Measurements from ENCODE around the gene TMPRSS7.

Gene TMPRSS7

DNA sequence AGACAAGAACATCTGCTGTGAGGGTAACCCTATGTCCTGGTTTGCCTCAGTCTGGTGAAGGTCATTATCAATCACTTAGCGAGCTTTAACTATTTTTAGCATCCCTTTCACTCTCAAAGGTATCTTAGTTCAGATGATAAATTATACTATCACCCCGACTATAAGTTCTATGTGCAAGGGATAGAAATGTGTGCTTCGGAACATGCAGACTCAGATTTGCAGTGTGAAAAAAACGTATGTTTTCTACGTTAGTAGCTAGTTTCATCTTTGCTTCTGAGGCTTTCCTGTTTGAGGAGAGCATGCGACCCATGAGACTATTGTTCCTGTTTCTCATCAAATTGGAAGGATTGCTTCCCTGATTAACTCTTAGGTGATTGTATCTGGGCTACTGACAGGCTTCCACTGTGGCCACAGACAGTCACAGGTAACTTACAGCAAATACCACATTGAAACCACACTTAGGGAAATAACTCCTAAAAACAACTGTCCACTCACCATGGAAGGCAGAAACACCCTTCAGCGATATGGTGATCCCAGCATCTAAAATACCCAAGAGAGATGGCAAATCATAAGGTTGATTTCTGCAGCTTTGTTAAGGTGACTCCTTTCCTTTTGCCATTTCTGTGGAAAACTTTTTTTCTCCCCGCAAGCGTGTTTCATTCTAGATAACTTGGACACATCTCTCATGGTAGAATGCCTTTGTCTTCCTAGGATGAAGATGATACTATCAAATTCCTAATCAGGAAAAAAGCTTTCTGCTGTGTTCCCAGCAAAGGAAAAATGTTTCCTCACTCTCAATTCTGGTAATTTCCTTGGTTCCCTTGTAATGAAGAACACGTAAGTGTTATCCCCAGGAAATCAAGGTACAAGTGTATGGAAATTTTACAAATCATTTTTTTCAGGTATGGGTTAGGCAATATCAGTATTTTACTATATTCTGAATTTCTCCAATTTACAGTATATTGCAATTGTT is 93.3 kb downstream of the TMPRSS7 start:
- H3K4me1 ChIP-seq (ENCODE audit: control extremely low read depth in 1 of 4, control insufficient read depth in 4 of 4, insufficient read depth in 4 of 4, low read length in 3 of 4): peaks cover 18 to 52% (median 40%) of the 10 kb centered on the region in 4 experiments
- peak; percentile 25 to 74 (median 62) for DNase-seq
- no peaks in the 10 kb centered on the region for H3K9me3 ChIP-seq (ENCODE audit: control extremely low read depth in 1 of 5, control insufficient read depth in 4 of 5, insufficient read depth in 2 of 5, low read depth in 1 of 5, low read length in 4 of 5)
- ChIA-PET POLR2A (interaction anchor here (0.6 kb wide), 1 partner anchor 205 kb away, joined by 3 read pairs; the partner anchor contains the start of gene CD200), CTCF (interaction anchor here (0.7 to 2.5 kb wide), 10 partner anchors 8 to 393 kb away, joined by 3 to 10 read pairs (median 5); no protein-coding TSS in a partner anchor)
- peak overlapping the region in 3 of 7 experiments; percentile 5 to 59 (median 37) for H3K4me3 ChIP-seq (ENCODE audit: control insufficient read depth in 1 of 7, extremely low read depth in 1 of 7, insufficient read depth in 4 of 7, low read depth in 2 of 7, low read length in 6 of 7)
- H3K36me3 ChIP-seq (ENCODE audit: control insufficient read depth in 4 of 4, insufficient read depth in 4 of 4, low read length in 3 of 4): peaks cover 0 to 8% (median 3%) of the 10 kb centered on the region in 4 experiments
- no peaks in the 10 kb centered on the region for H3K27me3 ChIP-seq (replicated peaks in 2 of 5; ENCODE audit: control insufficient read depth in 4 of 5, insufficient read depth in 5 of 5, low read length in 4 of 5)
- no peak overlapping the region for H3K27ac ChIP-seq (ENCODE audit: insufficient read depth in 1 of 2, low read depth in 1 of 2, low read length in 2 of 2, poor library complexity in 1 of 2, severe bottlenecking in 2 of 2)
- 4% methylated on average over 4 of the region's 10 CpGs for WGBS (ENCODE audit: insufficient coverage)

- peak overlapping the region in 1 of 7 experiments; percentile 29 for H3K4me3 ChIP-seq (ENCODE audit: control insufficient read depth in 1 of 7, extremely low read depth in 1 of 7, insufficient read depth in 4 of 7, low read depth in 2 of 7, low read length in 6 of 7)
- CTCF ChIA-PET: interaction anchor here (0.5 to 2.5 kb wide), 8 partner anchors 8 to 391 kb away, joined by 3 to 10 read pairs (median 6); no protein-coding TSS in a partner anchor
- H3K9me3 ChIP-seq (ENCODE audit: control extremely low read depth in 1 of 5, control insufficient read depth in 4 of 5, insufficient read depth in 2 of 5, low read depth in 1 of 5, low read length in 4 of 5): no peaks in the 10 kb centered on the region
- H3K4me1 ChIP-seq (ENCODE audit: control extremely low read depth in 1 of 4, control insufficient read depth in 4 of 4, insufficient read depth in 4 of 4, low read length in 3 of 4): peaks cover 18 to 65% (median 51%) of the 10 kb centered on the region in 4 experiments
- DNase-seq: peak; percentile 68 to 95 (median 94)
- WGBS (ENCODE audit: insufficient coverage): 71% methylated on average over 5 of the region's 7 CpGs
- peak overlapping the region; percentile 60 to 67 for H3K27ac ChIP-seq (ENCODE audit: insufficient read depth in 1 of 2, low read depth in 1 of 2, low read length in 2 of 2, poor library complexity in 1 of 2, severe bottlenecking in 2 of 2)
- POLR2A ChIA-PET: interaction anchor here (0.7 kb wide), 1 partner anchor 397 kb away, joined by 3 read pairs; no protein-coding TSS in a partner anchor
- no peaks in the 10 kb centered on the region for H3K36me3 ChIP-seq (ENCODE audit: control insufficient read depth in 4 of 4, insufficient read depth in 4 of 4, low read length in 3 of 4)
- no peaks in the 10 kb centered on the region for H3K27me3 ChIP-seq (replicated peaks in 2 of 5; ENCODE audit: control insufficient read depth in 4 of 5, insufficient read depth in 5 of 5, low read length in 4 of 5)
Measured at GRCh38 chr3:112128843-112129727, 94.5 kb downstream of the TMPRSS7 start.

DNA sequence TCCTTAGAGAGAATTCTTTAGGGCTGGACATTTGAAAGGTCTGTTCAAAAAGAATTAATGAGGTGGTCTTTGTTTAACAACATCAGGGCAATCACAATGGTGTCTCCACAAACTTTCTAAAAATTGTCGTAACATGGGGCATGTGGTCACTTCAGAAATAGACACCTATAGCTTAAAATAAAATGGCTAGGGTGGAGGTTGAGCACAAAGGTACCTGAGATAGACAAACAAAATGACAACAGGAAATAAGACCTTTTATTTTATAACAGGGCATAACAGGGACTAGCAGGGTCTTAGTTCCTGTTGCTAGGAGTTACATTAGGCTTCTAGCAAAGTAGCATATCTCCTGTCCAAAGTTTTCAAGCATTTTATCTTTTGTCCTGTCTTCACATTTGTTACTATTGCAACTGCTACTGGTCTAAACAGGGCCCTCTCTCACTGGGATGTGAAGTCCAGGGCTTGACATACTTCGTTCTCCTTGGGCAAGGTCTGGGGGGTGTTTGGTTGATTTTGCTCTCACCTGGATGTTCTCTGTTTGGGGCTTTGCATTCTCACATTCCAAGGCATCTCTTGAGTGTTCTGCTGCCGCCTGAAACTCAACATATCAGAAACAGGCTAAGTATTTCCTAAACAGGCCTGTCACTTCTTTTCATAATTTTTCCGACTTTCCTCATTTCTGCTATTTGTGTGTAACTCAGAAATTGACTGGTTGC is 95.5 kb downstream of the TMPRSS7 start:
- no peaks in the 10 kb centered on the region for H3K9me3 ChIP-seq (ENCODE audit: control extremely low read depth in 1 of 5, control insufficient read depth in 4 of 5, insufficient read depth in 2 of 5, low read depth in 1 of 5, low read length in 4 of 5)
- POLR2A ChIA-PET: no interaction called here
- H3K4me3 ChIP-seq (ENCODE audit: control insufficient read depth in 1 of 7, extremely low read depth in 1 of 7, insufficient read depth in 4 of 7, low read depth in 2 of 7, low read length in 6 of 7): no peak overlapping the region
- 100% methylated on average over 1 of the region's 4 CpGs for WGBS (ENCODE audit: insufficient coverage)
- CTCF ChIA-PET: interaction anchor here (0.5 to 1.8 kb wide), 5 partner anchors 7 to 18 kb away, joined by 3 to 6 read pairs (median 6); no protein-coding TSS in a partner anchor
- no peaks in the 10 kb centered on the region for H3K27me3 ChIP-seq (replicated peaks in 2 of 5; ENCODE audit: control insufficient read depth in 4 of 5, insufficient read depth in 5 of 5, low read length in 4 of 5)
- no peaks in the 10 kb centered on the region for H3K36me3 ChIP-seq (ENCODE audit: control insufficient read depth in 4 of 4, insufficient read depth in 4 of 4, low read length in 3 of 4)
- no peak for DNase-seq
- peaks cover 20 to 73% (median 60%) of the 10 kb centered on the region in 4 experiments for H3K4me1 ChIP-seq (ENCODE audit: control extremely low read depth in 1 of 4, control insufficient read depth in 4 of 4, insufficient read depth in 4 of 4, low read length in 3 of 4)
- no peak overlapping the region for H3K27ac ChIP-seq (ENCODE audit: insufficient read depth in 1 of 2, low read depth in 1 of 2, low read length in 2 of 2, poor library complexity in 1 of 2, severe bottlenecking in 2 of 2)

- no peaks in the 10 kb centered on the region for H3K9me3 ChIP-seq (ENCODE audit: control extremely low read depth in 1 of 5, control insufficient read depth in 4 of 5, insufficient read depth in 2 of 5, low read depth in 1 of 5, low read length in 4 of 5)
- H3K4me1 ChIP-seq (ENCODE audit: control extremely low read depth in 1 of 4, control insufficient read depth in 4 of 4, insufficient read depth in 4 of 4, low read length in 3 of 4): peaks cover 25 to 78% (median 60%) of the 10 kb centered on the region in 4 experiments
- ChIA-PET POLR2A (no interaction called here), CTCF (interaction anchor here (1.4 to 2.7 kb wide), 3 partner anchors 14 to 19 kb away, joined by 4 to 7 read pairs (median 6); no protein-coding TSS in a partner anchor)
- 100% methylated on average over 3 of the region's 3 CpGs for WGBS (ENCODE audit: insufficient coverage)
- no peaks in the 10 kb centered on the region for H3K27me3 ChIP-seq (replicated peaks in 2 of 5; ENCODE audit: control insufficient read depth in 4 of 5, insufficient read depth in 5 of 5, low read length in 4 of 5)
- H3K27ac ChIP-seq (ENCODE audit: insufficient read depth in 1 of 2, low read depth in 1 of 2, low read length in 2 of 2, poor library complexity in 1 of 2, severe bottlenecking in 2 of 2): no peak overlapping the region
- no peak for DNase-seq
- no peaks in the 10 kb centered on the region for H3K36me3 ChIP-seq (ENCODE audit: control insufficient read depth in 4 of 4, insufficient read depth in 4 of 4, low read length in 3 of 4)
- no peak overlapping the region for H3K4me3 ChIP-seq (ENCODE audit: control insufficient read depth in 1 of 7, extremely low read depth in 1 of 7, insufficient read depth in 4 of 7, low read depth in 2 of 7, low read length in 6 of 7)
Measured at GRCh38 chr3:112130638-112130993, 96.1 kb downstream of the TMPRSS7 start.

Data from common myeloid progenitor, CD34-positive (primary cell).